DMS114 treated with DMSO at 0.1 percent for 48 hours (cell line): ENCODE data around the gene EMID1.
"Not testable (repeated sequence)": the region's sequence is repeated elsewhere in the genome, so short reads cannot be mapped to it uniquely, and the experiment has no call there.

Experiments used
- DNase-seq: peaks from one replicate; lab custom pipeline; 2025; ENCODE audit not compliant: unreplicated experiment; lab: John Stamatoyannopoulos, UW

Gene EMID1

GRCh38 chr22:29209624-29209929, 3.9 kb downstream of the EMID1 start:
- DNase-seq, result no peak

- no peak for DNase-seq
Measured at GRCh38 chr22:29211066-29211465, 5.4 kb downstream of the EMID1 start.

- DNase-seq, result no peak
Measured at GRCh38 chr22:29211466-29211865, 5.8 kb downstream of the EMID1 start.

GRCh38 chr22:29212743-29213142, 7.0 kb downstream of the EMID1 start:
- no peak for DNase-seq

GRCh38 chr22:29213493-29213892, 7.8 kb downstream of the EMID1 start:
- no peak for DNase-seq

- DNase-seq, result no peak
Measured at GRCh38 chr22:29214232-29214631, 8.5 kb downstream of the EMID1 start.

GRCh38 chr22:29215012-29215860, 9.5 kb downstream of the EMID1 start:
- DNase-seq, result no peak

GRCh38 chr22:29216011-29216872, 10.5 kb downstream of the EMID1 start:
- no peak for DNase-seq

- no peak for DNase-seq
Measured at GRCh38 chr22:29216873-29217666, 11.4 kb downstream of the EMID1 start.

GRCh38 chr22:29217827-29218757, 12.4 kb downstream of the EMID1 start:
- DNase-seq, result no peak

GRCh38 chr22:29218758-29219408, 13.2 kb downstream of the EMID1 start:
- DNase-seq, result no peak

- DNase-seq, result not testable (repeated sequence)
Measured at GRCh38 chr22:29219409-29219782, 13.7 kb downstream of the EMID1 start.

- no peak for DNase-seq
Measured at GRCh38 chr22:29219881-29220670, 14.4 kb downstream of the EMID1 start.

- DNase-seq, result no peak
Measured at GRCh38 chr22:29224121-29224858, 18.6 kb downstream of the EMID1 start.

GRCh38 chr22:29224859-29225410, 19.2 kb downstream of the EMID1 start:
- no peak for DNase-seq

- no peak for DNase-seq
Measured at GRCh38 chr22:29225422-29226090, 19.9 kb downstream of the EMID1 start.

GRCh38 chr22:29226351-29226981, 20.8 kb downstream of the EMID1 start:
- no peak for DNase-seq
